IPS-NIHi7 (cell line): ENCODE results near the gene SERPINA1.
"Not testable (repeated sequence)": the region's sequence is repeated elsewhere in the genome, so short reads cannot be mapped to it uniquely, and the experiment has no call there.

Experiments used
- DNase-seq: peaks from one replicate; pipeline ENCODE4 v3.0.0; 2012; ENCODE audit warnings: mixed read lengths; ENCODE audit errors: extremely low spot score

The SERPINA1 gene

DNA sequence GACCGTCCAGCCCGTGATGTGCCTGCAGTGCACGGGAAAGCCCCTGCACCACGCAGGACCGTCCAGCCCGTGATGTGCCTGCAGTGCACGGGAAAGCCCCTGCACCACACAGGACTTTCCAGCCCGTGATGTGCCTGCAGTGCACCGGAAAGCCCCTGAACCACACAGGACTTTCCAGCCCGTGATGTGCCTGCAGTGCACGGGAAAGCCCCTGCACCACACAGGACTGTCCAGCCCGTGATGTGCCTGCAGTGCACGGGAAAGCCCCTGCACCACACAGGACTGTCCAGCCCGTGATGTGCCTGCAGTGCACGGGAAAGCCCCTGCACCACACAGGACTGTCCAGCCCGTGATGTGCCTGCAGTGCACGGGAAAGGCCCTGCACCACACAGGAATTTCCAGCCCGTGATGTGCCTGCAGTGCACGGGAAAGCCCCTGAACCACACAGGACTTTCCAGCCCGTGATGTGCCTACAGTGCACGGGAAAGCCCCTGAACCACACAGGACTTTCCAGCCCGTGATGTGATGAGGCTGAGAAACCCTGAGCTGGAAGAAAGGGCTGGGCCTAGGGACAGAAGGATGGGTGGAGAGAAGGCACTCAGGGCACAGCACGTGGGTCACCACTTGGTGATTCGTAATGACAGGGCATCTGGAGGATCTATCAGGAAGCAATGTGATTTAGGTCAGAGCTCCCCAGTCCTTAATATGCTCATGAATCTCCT is 42.2 kb downstream of the SERPINA1 start:
- DNase-seq, result not testable (repeated sequence)

DNA sequence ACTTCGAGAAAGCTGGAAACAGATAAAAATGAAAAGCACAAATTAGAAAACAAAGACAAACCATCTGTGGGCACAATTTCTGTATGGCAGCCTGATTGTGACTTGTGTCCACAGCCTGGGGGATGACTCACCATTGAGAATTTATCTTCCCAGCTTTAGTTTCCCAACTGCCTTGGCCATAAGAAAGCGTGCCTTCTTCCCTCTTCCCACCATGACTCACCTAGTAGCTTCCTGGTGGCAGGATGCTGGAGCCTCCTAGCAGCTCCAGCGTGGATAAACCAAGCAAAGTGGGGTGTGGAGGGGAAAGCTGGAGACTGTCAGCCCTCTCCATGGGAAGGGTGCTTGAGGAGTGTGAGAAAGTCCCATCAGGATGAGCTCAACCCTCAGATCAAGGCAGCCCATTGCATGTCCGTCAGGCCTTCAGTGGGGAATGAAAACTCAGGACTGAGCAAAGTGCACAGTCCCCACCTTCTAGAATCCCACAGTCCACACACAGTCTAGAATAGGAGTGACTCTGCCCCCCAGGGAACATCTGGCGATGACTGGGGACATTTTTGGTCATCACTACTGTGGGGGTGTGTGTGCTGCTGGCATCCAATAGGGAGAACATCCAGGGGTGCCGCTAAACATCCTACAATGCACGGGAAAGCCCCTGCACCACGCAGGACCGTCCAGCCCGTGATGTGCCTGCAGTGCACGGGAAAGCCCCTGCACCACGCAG is 42.9 kb downstream of the SERPINA1 start:
- DNase-seq, result no peak

- DNase-seq, result no peak
Observed at GRCh38 chr14:94344389-94344788, 44.0 kb downstream of the SERPINA1 start.

GRCh38 chr14:94343238-94344005 is 45.0 kb downstream of the SERPINA1 start:
- no peak for DNase-seq

DNA sequence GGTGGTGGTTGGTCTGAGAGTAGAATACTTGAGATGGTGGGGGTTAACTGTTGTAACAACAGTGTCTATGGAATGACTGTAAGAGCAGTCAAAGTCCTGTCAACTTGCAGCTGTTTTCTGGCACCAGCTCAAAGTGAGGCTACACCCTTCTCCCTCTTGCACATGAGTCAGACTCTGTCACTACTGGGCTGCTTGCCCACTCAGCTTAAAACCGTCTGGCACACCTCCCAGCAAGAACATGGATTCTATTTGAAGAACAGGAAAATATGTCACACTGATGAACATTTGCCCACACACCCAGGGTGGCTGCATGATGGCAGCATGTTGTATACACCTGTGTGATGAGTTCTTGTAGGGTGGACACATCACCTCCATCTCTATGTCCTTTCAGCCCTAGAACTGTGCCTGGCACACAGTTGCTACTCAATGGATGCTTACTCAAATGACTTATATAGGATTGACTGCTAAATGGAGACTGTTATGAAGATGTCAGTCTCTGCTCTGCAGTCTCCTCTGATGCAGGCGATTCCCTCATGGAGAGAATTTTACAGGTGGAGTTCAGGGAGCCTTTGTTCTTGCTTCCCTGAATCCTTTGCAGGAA is 46.0 kb downstream of the SERPINA1 start:
- DNase-seq, result no peak

DNA sequence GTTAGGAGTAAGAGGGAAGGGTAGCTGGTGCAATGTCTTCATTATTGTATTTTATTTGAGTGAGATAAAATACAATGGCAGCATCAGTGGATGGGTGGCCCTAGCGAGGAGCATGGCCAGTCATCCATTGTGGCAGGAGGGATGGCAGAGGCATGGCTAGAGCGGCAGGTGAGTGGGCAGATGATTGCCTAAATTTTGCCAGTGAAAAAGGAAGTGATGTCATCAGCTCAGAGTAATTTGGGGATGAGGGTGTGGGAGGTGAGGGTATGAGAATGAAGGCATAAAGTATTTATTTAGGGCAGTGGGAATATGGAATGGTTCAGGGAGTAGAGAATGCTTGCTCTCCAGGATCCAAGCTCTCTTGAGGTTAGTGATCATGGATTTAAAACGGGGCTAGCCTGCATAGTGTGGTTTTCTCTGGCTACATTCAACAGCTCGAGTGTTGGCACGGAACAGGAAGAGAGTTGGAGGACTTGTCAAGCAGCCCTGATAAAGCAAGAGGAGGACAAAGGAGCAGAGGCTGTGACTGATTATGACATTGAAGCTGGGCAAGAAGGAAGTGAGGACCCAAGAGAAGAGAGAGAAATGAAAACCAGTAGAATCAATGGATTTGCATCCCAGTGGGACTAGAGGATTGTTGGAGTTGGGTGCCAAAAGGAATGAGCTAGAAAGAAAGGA is 46.6 kb downstream of the SERPINA1 start:
- DNase-seq, result no peak

GRCh38 chr14:94340533-94340932 is 47.9 kb downstream of the SERPINA1 start:
- DNase-seq, result no peak

DNA sequence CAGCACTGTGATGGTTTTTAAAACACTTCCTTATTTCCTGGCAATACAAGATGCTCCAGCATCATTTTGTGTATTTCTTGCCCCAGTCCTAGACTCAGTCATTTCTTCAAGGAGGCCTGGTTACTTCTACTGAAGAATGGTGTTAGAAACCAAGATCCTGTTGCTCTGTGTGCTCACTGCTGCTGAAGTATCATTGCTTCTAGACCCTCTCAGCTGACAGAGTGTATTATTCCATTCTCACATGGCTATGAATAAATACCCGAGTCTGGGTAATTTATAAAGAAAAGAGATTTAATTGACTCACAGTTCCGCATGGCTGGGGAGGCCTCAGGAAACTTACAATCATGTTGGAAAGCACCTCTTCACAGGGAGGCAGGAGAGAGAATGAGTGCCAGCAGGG is 50.4 kb downstream of the SERPINA1 start:
- DNase-seq, result no peak

GRCh38 chr14:94337274-94337673 is 51.1 kb downstream of the SERPINA1 start:
- no peak for DNase-seq

- DNase-seq, result no peak
Observed at GRCh38 chr14:94334872-94335271, 53.5 kb downstream of the SERPINA1 start.

DNA sequence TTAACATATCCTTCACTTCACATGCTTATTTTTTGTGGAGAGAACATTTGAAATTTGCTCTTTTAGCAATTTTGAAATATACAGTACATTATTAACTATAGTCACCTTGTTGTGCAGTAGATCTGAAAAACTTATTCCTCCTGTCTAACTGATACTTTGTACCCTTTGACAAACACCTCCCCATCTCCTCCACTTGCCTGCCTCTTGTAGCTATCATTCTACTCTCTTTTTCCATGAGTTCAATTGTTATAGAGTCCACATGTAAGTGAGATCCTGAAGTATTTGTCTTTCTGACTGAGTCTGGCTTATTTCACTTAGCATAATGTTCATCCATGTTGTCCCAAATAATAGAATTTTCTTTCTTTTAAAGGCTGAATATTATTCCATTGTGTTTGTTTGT is 55.8 kb downstream of the SERPINA1 start:
- DNase-seq, result no peak

DNA sequence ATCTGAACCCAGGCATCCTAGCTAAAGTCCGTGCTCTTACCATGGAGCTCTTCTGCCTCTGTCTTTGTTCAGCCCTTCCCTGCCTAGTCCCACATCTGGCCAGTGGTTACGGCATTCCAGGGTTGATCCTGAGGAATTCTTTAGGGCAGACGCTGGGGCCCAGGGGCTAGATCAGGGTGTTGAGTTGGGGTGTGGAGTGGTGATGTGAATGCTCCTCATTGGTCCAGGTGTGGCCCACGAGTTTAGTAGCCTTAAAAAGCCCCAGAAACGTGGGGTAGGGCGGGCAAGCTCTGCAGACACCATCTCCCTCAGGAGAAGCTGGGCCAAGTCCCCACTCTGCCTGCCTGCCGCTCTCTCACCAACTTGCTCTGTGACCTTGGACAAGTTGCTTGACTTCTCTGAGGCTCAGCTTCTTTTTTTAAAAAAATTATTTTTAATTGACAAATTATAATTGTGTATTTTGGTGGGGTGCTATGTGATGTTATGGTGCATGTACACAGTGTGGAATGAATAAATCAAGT is 56.3 kb downstream of the SERPINA1 start:
- DNase-seq, result no peak

DNA sequence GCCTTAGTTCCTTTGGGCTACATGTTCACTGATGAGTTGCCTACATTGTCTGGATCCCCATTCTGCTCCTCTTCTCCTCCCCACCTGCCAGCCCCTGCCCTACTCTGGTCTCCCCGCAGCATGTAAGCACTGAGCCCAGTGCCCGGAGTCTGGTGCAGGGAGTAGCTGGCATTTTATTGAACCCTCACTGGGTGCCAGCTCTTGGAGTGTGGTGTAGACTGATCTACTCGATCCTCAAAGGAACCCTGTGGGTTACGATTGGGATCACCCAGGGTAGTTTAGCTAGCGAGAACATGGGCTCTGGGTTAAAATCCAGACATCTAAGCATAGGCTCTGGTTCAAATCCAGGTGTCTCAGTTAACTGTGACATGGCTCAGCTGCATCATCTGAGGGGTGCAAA is 56.9 kb downstream of the SERPINA1 start:
- no peak for DNase-seq

DNA sequence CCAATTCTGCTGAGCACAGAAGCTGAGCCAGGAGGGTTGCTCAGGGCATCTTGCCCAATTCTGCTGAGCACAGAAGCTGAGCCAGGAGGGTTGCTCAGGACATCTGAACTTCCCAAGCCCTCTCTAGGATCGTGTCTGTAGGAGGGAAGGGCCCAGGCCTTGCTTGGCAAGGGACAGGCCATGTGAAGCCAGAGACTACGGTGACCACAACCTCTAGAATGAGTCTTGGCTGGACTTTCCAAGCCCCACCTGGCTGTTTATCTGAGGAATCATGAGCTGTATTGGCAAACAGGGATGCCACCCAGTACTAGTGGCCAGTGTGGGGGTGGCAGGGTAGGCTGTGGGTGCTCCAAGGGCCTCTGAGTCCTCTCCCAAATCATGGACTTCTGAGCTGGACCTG is 57.5 kb downstream of the SERPINA1 start:
- no peak for DNase-seq

DNA sequence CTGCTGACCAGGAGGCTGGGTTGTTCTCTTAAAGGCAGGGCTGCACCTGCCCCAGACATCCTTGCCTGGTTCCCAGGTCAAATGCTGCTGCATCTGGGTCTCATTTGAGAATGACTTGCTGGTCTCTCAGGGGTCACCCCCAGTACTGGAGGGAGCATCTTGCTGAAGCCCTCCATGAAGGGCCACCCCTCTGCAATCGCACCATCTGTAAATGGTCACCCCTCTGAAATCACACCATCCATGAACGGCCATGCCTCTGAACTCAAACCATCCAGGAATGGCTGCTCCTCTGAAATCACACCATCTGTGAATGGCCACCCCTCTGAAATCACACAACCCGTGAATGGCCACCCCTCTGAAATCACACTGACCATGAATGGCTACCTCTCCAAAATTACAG is 58.0 kb downstream of the SERPINA1 start:
- DNase-seq, result no peak

- DNase-seq, result no peak
Observed at GRCh38 chr14:94329857-94330256, 58.5 kb downstream of the SERPINA1 start.

GRCh38 chr14:94328196-94328595 is 60.2 kb downstream of the SERPINA1 start:
- no peak for DNase-seq
